Activated B cell treated with CpG ODN at 0.5 μM for 24 hours (primary cell): ENCODE data around the gene FOSL1. TPM values are rescaled to one million over a fixed set of nuclear protein-coding genes. Genes with fewer than 3 reads are reported as not detected.

Source experiments
- ATAC-seq: fragments of 200-7000 bp; cut with Tn5 transposase; one replicate; pipeline ENCODE4 v1.10.0; 2021; ENCODE audit warnings: low read depth, mild to moderate bottlenecking, moderate library complexity
- CTCF ChIA-PET: fragments of 350-600 bp; sonication (Branson Sonifier 250); formaldehyde crosslinking; loops from one replicate; lab custom pipeline; 2021; ENCODE audit warnings: antibody characterized with exemption; lab: Charles Lee
- POLR2A ChIA-PET: fragments of 350-600 bp; sonication (Branson Sonifier 250); formaldehyde crosslinking; loops from one replicate; lab custom pipeline; 2021; ENCODE audit warnings: antibody characterized with exemption; lab: Charles Lee
- DNase-seq: peaks from one replicate; pipeline ENCODE4 v3.0.0; 2022
- H3K27ac Mint-ChIP-seq: one replicate; pipeline ENCODE4 v1.8.0; 2020; ENCODE audit warnings: mixed read lengths
- H3K27me3 Mint-ChIP-seq: one replicate; pipeline ENCODE4 v1.8.0; 2021; ENCODE audit warnings: mixed read lengths
- H3K36me3 Mint-ChIP-seq: one replicate; pipeline ENCODE4 v1.8.0; 2021; ENCODE audit warnings: low read depth, mixed read lengths
- H3K4me1 Mint-ChIP-seq: one replicate; pipeline ENCODE4 v1.8.0; 2021; ENCODE audit warnings: mixed read lengths
- H3K4me3 Mint-ChIP-seq: one replicate; pipeline ENCODE4 v1.8.0; 2020; ENCODE audit warnings: mild to moderate bottlenecking, mixed read lengths
- H3K9me3 Mint-ChIP-seq: one replicate; pipeline ENCODE4 v1.8.0; 2020; ENCODE audit warnings: mixed read lengths
- intact Hi-C: fragments of 100-400 bp; cut with micrococcal nuclease; formaldehyde crosslinking; loops from one replicate; pipeline ENCODE4 v1.15.1; 2024
- total RNA-seq: library from RNA; stranded (reverse); gene quantifications from 2 replicates; pipeline ENCODE4 v1.2.3, GENCODE V29; 2022
- TF ChIP-seq, protein P1 (sequence below): fragments of 200-600 bp; IDR thresholded peaks from one replicate; pipeline ENCODE4 v1.8.0; 2022; ENCODE audit warnings: antibody characterized with exemption, mild to moderate bottlenecking

FOSL1 gene
- total RNA-seq, 1 donor from 2014 or later, result 1.4 TPM

DNA sequence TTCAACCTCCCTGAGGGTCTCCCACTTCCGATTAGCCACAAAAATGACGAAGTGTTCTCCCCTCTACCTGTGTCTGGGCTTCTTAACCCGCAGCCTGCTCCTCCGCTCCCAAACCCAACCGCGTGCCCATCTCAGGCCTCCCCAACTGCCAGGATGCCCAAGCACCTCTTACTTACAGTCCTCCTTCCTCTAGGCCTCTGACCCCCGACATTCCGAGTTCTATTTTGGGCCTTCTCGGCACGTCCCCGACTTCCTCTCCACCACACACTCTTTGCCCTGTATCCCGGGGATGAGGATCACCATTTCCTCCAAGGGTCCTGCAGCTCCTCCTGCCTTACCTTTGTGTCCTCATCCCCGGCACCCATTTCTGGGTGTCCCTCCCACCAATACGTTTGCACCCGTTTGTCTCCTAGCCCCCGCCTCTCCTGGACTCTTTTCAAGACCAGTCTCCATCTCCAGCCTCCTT is 40.3 kb downstream of the FOSL1 start:
- no peak for DNase-seq
- Mint-ChIP-seq H3K4me3 (peak overlapping the region; percentile 99), H3K9me3 (no peaks in the 10 kb centered on the region), H3K36me3 (peaks cover 53% of the 10 kb centered on the region), H3K27me3 (no peaks in the 10 kb centered on the region), H3K4me1 (peaks cover 49% of the 10 kb centered on the region), H3K27ac (peak overlapping the region; percentile 98)
- no peak for ATAC-seq
- intact Hi-C loops, result loop anchor here (1.0 to 5.0 kb wide), 10 partner anchors 8 to 288 kb away; partner anchors contain the start of genes AP5B1, BANF1, EFEMP2 and EIF1AD
- TF ChIP-seq, protein P1, sequence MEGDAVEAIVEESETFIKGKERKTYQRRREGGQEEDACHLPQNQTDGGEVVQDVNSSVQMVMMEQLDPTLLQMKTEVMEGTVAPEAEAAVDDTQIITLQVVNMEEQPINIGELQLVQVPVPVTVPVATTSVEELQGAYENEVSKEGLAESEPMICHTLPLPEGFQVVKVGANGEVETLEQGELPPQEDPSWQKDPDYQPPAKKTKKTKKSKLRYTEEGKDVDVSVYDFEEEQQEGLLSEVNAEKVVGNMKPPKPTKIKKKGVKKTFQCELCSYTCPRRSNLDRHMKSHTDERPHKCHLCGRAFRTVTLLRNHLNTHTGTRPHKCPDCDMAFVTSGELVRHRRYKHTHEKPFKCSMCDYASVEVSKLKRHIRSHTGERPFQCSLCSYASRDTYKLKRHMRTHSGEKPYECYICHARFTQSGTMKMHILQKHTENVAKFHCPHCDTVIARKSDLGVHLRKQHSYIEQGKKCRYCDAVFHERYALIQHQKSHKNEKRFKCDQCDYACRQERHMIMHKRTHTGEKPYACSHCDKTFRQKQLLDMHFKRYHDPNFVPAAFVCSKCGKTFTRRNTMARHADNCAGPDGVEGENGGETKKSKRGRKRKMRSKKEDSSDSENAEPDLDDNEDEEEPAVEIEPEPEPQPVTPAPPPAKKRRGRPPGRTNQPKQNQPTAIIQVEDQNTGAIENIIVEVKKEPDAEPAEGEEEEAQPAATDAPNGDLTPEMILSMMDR, result no peak
- ChIA-PET POLR2A (interaction anchor here (0.5 to 7.1 kb wide), 59 partner anchors 10 to 1669 kb away, joined by 3 to 340 read pairs (median 4); partner anchors contain the start of genes AP5B1, BANF1, C11orf68 and CCDC85B), CTCF (interaction anchor here (0.6 to 4.3 kb wide), 21 partner anchors 8 to 335 kb away, joined by 3 to 63 read pairs (median 4); partner anchors contain the start of genes CCDC85B, FIBP, KAT5 and PCNX3)

DNA sequence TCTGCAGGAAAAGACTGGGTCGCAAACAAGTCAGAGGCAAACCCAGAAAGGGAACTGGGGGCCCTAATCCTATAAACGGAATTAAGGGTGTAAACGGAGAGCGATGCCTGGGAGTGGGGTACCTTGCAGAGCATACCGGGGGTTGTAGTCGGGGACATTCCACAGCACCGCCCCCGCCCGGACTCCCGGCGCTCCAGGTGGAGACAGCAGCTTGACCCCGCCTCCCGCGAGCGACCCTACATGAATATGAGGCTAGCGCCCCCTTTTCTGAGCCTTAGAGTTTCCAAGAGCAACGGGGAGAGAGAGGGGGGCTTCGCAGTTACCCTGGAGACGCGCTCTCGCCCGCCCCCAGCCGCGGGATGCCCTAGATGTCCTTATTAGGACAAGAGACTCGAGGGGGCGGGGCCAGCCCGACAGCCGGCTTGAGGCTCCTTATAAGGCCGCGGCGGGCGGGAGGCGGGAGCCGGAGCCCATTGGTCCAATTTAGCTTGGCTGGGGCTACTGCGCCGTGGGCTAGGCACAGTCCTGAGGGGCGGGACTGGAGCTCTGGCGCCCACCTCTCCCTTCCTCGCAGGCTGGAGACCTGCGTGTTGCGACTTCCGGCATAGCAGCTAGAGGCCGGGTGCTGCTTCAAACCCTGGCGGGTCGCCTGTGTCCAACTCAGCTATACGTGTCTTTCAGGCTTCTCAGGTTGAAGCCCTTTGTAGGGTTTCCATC is 40.9 kb downstream of the FOSL1 start:
- H3K9me3 Mint-ChIP-seq, result no peaks in the 10 kb centered on the region
- peak; percentile 64 for ATAC-seq
- H3K4me1 Mint-ChIP-seq, result peaks cover 54% of the 10 kb centered on the region
- POLR2A ChIA-PET, result interaction anchor here (0.6 to 7.1 kb wide), 60 partner anchors 9 to 1669 kb away, joined by 3 to 340 read pairs (median 4); partner anchors contain the start of genes AP5B1, BANF1, BRMS1 and C11orf68
- H3K36me3 Mint-ChIP-seq, result peaks cover 55% of the 10 kb centered on the region
- peak overlapping the region; percentile 98 for H3K27ac Mint-ChIP-seq
- DNase-seq, result peak; percentile 90
- TF ChIP-seq, protein P1, result no peak
- CTCF ChIA-PET, result interaction anchor here (0.5 to 4.3 kb wide), 20 partner anchors 8 to 334 kb away, joined by 3 to 63 read pairs (median 4); partner anchors contain the start of genes CCDC85B, FIBP, KAT5 and SCYL1
- H3K4me3 Mint-ChIP-seq, result peak overlapping the region; percentile 99
- H3K27me3 Mint-ChIP-seq, result no peaks in the 10 kb centered on the region
- intact Hi-C loops, result loop anchor here (1.0 to 5.0 kb wide), 7 partner anchors 14 to 287 kb away; partner anchors contain the start of genes AP5B1, BANF1, EFEMP2 and EIF1AD

DNA sequence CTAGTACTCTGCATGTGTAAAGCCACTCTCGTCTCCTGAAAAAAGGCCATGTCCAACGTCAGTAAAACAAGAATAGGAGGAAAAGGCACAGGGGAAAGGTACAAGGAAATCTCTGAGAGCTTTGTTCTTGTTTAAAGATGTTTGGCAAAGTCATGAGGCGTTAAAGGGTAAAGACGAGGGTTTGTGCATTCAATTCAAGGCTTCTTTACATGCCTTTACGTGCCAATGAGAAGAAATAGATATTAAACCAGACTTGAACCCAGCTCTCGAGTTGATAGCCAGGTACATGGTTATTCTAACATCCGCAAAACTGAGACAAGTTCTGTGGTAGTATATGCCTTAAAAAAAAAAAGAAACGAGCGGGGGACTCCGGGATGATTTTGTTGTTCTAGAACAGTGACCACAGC is 41.5 kb downstream of the FOSL1 start:
- CTCF ChIA-PET, result interaction anchor here (0.7 to 4.3 kb wide), 7 partner anchors 11 to 334 kb away, joined by 3 to 63 read pairs (median 5); partner anchors contain the start of genes CCDC85B, FIBP, SCYL1 and SIPA1
- DNase-seq (no peak), ATAC-seq (no peak)
- Mint-ChIP-seq H3K27me3 (no peaks in the 10 kb centered on the region), H3K9me3 (no peaks in the 10 kb centered on the region), H3K36me3 (peaks cover 55% of the 10 kb centered on the region), H3K27ac (peak overlapping the region; percentile 98), H3K4me1 (peaks cover 60% of the 10 kb centered on the region), H3K4me3 (peak overlapping the region; percentile 99)
- intact Hi-C loops, result loop anchor here (1.0 to 5.0 kb wide), 13 partner anchors 14 to 410 kb away; partner anchors contain the start of genes AP5B1, BANF1, C11orf68 and DRAP1
- TF ChIP-seq, protein P1, result no peak
- POLR2A ChIA-PET, result interaction anchor here (0.6 to 7.1 kb wide), 47 partner anchors 9 to 1839 kb away, joined by 3 to 340 read pairs (median 7); partner anchors contain the start of genes AP5B1, BANF1, BRMS1 and C11orf68

DNA sequence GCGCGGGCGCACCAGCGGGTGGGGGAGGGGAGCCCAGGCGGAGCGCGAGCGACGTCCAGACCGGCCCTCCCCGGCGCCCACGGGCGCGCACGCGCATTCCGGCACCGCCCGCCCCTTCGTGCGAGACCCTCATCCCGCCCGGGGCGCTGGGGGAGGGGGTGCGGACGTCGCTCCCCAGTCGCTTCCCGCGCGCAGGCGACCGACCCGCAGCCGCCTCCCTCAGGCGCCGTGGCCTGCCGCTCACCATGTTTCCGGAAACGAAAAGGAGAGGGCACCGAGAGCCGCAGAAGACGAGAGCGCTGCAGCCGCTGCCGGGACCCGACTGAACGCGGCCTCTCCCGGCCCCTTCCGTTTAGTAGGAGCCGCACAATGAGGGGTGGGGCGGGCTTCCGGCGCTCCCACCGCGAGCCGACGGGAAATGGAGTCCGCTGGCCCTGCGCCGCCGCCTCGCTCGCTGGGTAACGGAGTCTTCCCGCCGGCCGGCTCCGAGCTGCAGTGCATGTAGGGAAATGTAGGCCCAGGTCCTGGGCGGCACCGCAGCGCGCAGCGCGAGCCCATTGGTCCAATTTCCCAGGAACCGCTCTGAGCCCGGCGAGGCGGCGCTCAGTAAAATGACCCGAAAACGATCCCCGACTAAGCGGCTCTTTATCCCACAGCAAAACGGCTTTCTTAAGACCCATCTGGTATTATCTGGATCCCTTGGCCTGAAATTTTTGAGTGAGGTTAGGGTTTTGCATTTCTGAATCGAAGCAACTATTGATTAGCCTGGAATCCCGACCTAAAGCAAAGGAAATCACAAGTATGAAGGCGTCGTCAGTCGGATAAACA is 42.1 kb downstream of the FOSL1 start, which contains the start of gene CFL1:
Gene CFL1, minus strand, starts transcription at position 328 of the 828 bp plus-strand sequence. Its CDS starts 81 bp downstream, at position 247.
- Mint-ChIP-seq H3K4me3 (peak within 1 kb of the TSS; percentile 99), H3K36me3 (peaks cover 55% of the 10 kb centered on the region), H3K4me1 (peaks cover 65% of the 10 kb centered on the region), H3K27me3 (no peaks in the 10 kb centered on the region), H3K27ac (peak within 1 kb of the TSS; percentile 98), H3K9me3 (no peaks in the 10 kb centered on the region)
- ATAC-seq, result peak; percentile 62
- intact Hi-C loops, result loop anchor here (1.0 to 5.0 kb wide), 12 partner anchors 15 to 741 kb away; partner anchors contain the start of genes AP5B1, C11orf68, DRAP1 and EFEMP2
- TF ChIP-seq, protein P1, result no peak
- CTCF ChIA-PET, result interaction anchor here (0.7 to 4.3 kb wide), 5 partner anchors 11 to 220 kb away, joined by 4 to 63 read pairs (median 10); partner anchors contain the start of genes CCDC85B, FIBP and SIPA1
- POLR2A ChIA-PET, result interaction anchor here (0.6 to 7.1 kb wide), 39 partner anchors 8 to 1840 kb away, joined by 3 to 340 read pairs (median 5); partner anchors contain the start of genes AP5B1, BANF1, BRMS1 and CCDC85B
- DNase-seq, result peak; percentile 92
